K562 (cell line): Measurements from ENCODE around the gene RREB1.

Experiments used
- CBX3 ChIP-seq, 2 experiments: IDR thresholded peaks; 1 replicate in 1 of 2; 2 replicates in 1 of 2; pipeline ENCODE4 v1.6.1; 2012; ENCODE audit warnings: inconsistent platforms in 2 of 2, low read length in 2 of 2, borderline replicate concordance in 1 of 2, control low read depth in 1 of 2
- CHD4 ChIP-seq: fragments of 200-600 bp; sonication (generic); IDR thresholded peaks from 3 replicates; pipeline ENCODE4 v1.6.1; 2012; ENCODE audit warnings: low read depth, mild to moderate bottlenecking, mixed read lengths, low read length, inconsistent platforms; ENCODE audit not compliant: insufficient read depth, insufficient replicate concordance, poor library complexity, severe bottlenecking
- CTCF ChIP-seq, 3 experiments: IDR thresholded peaks in 2 of 3; conservative IDR thresholded peaks in 1 of 3; 2 replicates each; pipeline ENCODE4 v1.5.1; 2011 to 2012; ENCODE audit warnings: low read length in 3 of 3, mild to moderate bottlenecking in 3 of 3, control low read depth in 2 of 3, improper control_type of control experiment in 1 of 3, inconsistent platforms in 1 of 3, low read depth in 1 of 3, mixed read lengths in 1 of 3, moderate library complexity in 1 of 3; ENCODE audit not compliant: insufficient read depth in 2 of 3
- E4F1 ChIP-seq: fragments of 250-450 bp; sonication (Bioruptor Pico); IDR thresholded peaks from 2 replicates; pipeline ENCODE4 v1.5.0; 2021; ENCODE audit warnings: mild to moderate bottlenecking, borderline replicate concordance
- JUND ChIP-seq, 2 experiments: IDR thresholded peaks; 2 replicates in 1 of 2; 3 replicates in 1 of 2; pipeline ENCODE4 v1.6.1; 2011; ENCODE audit warnings: borderline replicate concordance in 2 of 2, low read depth in 2 of 2, low read length in 2 of 2, improper control_type of control experiment in 1 of 2, missing biosample characterization in 1 of 2, missing genetic modification characterization in 1 of 2, missing genetic modification reagents in 1 of 2
- MEF2A ChIP-seq: IDR thresholded peaks from 2 replicates; pipeline ENCODE4 v1.6.1; 2011; ENCODE audit warnings: low read depth, mild to moderate bottlenecking, low read length, moderate library complexity; ENCODE audit not compliant: control insufficient read depth
- NFYB ChIP-seq: IDR thresholded peaks from 2 replicates; pipeline ENCODE4 v1.6.1; 2011; ENCODE audit warnings: mild to moderate bottlenecking, moderate library complexity; ENCODE audit not compliant: insufficient read length; ENCODE audit errors: extremely low read depth
- RB1 ChIP-seq: fragments of 450-650 bp; IDR thresholded peaks from 2 replicates; pipeline ENCODE4 v1.6.1; 2017; ENCODE audit warnings: low read depth, mild to moderate bottlenecking
- USF2 ChIP-seq: sonication (generic); formaldehyde crosslinking; IDR thresholded peaks from 2 replicates; pipeline ENCODE4 v1.5.0; 2020; ENCODE audit warnings: missing genetic modification reagents
- ZNF589 ChIP-seq: fragments of 200-800 bp; sonication (Bioruptor generic); IDR thresholded peaks from 2 replicates; pipeline ENCODE4 v1.6.1; 2016; ENCODE audit warnings: low read depth, missing genetic modification characterization, missing compliant biosample characterization

GRCh38 chr6:7184502-7184901 is 76.7 kb downstream of the RREB1 start:
- TF ChIP-seq USF2 (CRISPR knock-in tag) (no peak), CTCF (IDR thresholded peaks at IDR 0.05 in 2 of 3, conservative IDR thresholded peaks at IDR 0.05 in 1 of 3; ENCODE audit: insufficient read depth in 2 of 3, low read depth in 1 of 3, low read length in 3 of 3) (no peak), MEF2A (no peak), CHD4 (no peak), JUND (IDR thresholded peaks at IDR 0.05; ENCODE audit: borderline replicate concordance, low read depth, low read length) (no peak), JUND (tag; IDR thresholded peaks at IDR 0.05; ENCODE audit: borderline replicate concordance, low read depth, low read length) (no peak), E4F1 (CRISPR knock-in tag) (no peak), NFYB (no peak), CBX3 (IDR thresholded peaks at IDR 0.05; ENCODE audit: borderline replicate concordance in 1 of 2, low read length in 2 of 2) (no peak), RB1 (no peak), ZNF589 (CRISPR knock-in tag) (no peak)
